HG03066 (cell line): ENCODE results near the gene BET1.

Experiments used
- ATAC-seq: cut with Tn5 transposase; IDR thresholded peaks from one replicate; pipeline ENCODE4 v1.9.1; 2021; ENCODE audit warnings: low read depth; ENCODE audit not compliant: unreplicated experiment

Gene BET1

DNA sequence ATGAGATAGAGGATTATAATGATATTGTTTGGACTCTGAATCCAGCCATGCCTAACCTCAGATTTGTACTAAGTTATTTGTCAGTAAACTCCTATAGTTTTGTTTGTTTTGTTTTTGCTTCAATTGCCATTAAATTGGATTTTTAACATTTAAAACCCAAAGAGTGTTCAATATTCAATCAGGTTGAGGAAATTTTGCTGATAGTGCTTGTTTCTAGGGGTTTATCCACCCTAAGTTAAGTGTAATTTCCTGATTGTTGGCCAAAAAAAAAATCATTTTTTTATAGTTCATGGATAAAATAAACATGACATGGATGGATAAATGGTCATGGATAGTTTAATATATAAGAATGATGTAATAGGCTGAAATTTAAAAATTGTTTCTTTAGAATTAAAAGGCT is 11.4 kb upstream of the BET1 start:
- ATAC-seq: no peak

- ATAC-seq: no peak
Observed at GRCh38 chr7:94012746-94013145, 8.6 kb upstream of the BET1 start.

- ATAC-seq: no peak
Observed at GRCh38 chr7:94011714-94012353, 7.7 kb upstream of the BET1 start.

DNA sequence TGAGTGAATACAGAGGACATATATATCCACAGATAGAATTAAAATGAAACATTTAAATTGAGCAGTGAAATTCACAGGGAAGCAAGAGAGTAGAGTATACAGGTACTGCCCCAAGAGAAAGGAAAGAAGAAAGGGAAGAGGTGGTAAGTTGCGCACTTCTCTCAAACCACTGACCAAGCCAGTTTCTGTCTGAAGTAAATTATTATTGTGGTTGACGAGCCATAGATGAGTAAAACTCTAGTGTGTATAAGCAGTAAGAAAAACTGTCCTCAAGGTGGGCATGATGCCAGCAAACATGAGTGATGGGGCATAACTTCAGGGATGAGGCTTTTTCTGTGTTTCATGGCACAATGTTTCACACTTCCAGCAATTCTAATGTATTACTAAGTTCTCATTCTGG is 4.4 kb upstream of the BET1 start:
- no peak for ATAC-seq

- no peak for ATAC-seq
Observed at GRCh38 chr7:94005753-94006152, 1.6 kb upstream of the BET1 start.

GRCh38 chr7:94003446-94004023 is 620 bp downstream of the BET1 start:
- peak; percentile 25 for ATAC-seq

- ATAC-seq: no peak
Observed at GRCh38 chr7:94001396-94001795, 2.8 kb downstream of the BET1 start.

GRCh38 chr7:93997868-93998267 is 6.3 kb downstream of the BET1 start:
- ATAC-seq: no peak

DNA sequence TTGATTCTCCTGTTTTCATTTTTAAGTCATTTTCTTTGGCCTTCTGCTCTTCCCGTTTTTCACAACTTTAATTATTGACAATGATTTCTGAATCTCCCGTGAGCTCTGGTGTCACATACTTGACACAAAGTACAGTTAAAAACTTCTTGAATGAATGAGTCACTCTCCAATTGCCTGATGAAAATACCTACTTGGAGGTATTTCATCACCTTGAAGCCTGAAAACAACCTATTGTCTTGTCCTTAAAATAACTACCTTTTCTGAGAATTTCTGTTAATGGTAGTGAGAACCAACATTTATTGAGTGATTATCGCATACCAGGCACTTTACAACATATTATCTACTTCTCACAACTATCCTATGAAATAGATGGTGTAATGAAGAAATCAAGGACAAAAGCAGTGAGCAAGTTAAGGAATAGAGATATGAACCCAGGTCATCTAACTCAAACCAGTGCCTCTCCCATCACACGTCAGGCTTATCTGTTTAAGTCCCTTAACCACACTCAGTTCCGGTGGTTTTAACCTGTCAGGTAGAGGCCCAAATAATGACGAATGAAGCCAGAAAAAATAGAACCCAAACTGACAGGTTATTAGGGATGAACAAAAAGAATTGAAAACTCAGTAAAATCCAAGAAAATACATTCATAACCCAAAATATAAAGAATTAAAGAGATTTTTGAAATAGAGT is 11.6 kb downstream of the BET1 start:
- peak; percentile 58 for ATAC-seq

- ATAC-seq: no peak
Observed at GRCh38 chr7:93987297-93987696, 16.9 kb downstream of the BET1 start.

GRCh38 chr7:93985101-93985500 is 19.1 kb downstream of the BET1 start:
- ATAC-seq: no peak

DNA sequence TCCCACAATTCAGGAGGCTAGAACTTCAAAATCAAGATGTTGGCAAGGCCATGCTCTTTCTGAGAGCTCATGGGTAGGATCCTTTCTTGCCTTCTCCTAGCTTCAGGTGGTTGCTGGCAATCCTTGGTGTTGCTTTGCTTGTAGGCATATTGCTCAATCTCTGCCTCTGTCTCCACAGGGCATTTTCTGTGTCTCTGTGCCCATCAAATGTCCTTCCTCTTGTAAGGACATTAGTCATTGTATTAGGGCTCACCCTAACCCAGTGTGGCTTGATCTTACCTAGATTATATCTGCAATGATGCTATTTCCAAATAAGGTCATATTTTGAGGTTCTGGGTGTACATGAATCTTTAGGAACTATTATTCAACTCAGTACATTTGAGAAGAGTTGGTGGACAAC is 20.1 kb downstream of the BET1 start:
- no peak for ATAC-seq

DNA sequence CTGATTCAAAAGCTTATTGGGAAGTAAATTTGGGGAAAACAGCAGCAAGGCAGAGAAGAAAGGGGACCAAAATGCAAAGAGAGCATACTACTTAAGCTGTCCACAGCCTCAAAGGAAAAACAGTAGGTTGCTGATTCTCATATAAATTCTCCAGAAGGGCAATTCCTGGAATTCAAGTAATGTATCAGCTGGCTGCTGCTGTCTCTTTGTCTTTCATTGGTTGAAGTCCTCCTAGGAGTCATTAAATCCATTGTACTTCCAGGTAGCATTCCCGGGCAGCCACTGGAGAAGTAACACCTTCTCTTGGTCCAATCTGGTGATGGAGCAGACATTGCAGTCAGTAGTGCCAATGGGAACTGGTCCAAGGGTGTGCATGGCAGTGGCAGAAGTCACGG is 22.7 kb downstream of the BET1 start:
- ATAC-seq: no peak

DNA sequence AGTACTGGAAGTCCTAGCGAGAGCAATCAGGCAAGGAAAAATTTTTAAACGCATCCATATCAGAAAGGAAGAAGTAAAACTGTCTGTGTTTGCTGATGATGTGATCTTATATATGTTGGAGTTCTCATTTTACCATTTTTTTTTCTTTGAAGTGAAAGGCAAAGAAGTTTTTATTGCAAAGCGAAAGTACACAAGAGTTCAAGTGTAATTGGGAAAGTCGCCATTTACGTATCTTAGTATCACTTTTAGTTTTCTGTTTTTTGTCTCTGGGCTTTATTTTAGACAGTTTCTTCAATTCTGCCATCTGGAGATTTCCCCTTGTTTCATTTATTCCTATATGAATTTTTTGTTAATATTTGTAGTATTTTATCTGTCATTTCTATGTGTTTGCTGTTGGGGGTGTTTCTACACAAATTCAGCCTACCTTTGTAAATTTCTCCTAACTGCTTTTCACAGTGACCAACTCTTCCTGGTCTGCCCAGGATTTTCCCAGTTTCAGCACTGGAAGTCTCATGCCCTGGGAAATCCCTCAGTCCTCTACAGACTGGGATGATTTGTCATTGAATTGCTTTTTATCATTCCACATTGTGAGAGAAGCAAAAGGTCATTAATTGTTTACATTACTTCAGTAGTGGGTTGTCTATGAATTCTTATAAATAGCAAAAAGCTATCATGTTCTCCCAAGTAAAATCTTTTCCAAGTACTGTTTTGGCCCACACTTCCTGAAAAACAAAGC is 23.2 kb downstream of the BET1 start:
- no peak for ATAC-seq

DNA sequence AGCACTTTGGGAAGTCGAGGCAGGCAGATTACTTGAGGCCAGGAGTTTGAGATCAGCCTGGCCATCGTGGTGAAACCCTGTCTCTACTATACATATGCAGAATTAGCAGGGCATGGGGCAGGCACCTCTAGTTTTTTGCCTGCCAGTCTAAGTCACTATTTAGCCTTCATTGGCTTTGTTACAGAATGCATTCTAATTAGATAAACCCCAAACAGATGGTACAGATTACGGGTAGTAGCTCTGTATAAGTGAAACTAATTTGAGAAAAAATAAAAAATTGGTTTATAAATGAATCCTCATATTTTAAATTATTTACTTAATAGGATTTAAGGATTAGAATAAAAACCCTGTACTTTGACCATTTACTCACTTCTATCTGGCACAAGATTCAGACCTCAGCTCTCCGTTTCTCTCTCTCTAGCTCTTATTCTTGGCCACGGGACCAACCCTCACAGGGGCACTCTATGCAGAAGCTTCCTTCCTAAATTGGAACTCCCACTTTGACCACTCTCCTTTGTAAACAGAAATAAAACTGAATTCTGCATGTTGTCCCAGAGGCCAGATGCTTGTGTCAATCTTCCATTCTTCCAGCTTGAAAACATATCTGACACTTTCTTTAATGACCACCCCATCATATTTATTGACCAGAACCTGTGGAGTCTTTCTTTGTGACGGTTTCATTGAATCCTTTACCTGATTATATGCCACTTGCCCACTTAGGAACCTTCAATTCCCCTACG is 26.8 kb downstream of the BET1 start:
- ATAC-seq: no peak

DNA sequence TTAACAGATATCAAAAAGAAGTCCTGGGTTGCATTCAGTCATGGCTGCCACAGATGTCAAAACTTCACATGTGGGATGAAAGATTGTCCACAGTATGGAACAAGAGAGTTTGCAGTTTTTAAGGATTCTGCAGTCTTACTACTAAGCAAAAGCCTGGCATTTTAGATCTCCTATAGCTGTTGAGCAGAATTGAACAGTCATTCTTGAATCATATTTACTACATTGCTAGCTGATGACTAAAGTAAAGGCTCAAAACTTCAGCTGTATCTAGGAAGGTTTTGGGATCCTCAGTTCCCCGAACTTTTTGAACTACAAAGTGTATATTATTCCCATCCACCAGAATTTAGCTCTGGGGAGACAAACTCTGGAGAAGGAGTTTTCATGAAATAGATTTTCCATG is 31.0 kb downstream of the BET1 start:
- ATAC-seq: no peak

DNA sequence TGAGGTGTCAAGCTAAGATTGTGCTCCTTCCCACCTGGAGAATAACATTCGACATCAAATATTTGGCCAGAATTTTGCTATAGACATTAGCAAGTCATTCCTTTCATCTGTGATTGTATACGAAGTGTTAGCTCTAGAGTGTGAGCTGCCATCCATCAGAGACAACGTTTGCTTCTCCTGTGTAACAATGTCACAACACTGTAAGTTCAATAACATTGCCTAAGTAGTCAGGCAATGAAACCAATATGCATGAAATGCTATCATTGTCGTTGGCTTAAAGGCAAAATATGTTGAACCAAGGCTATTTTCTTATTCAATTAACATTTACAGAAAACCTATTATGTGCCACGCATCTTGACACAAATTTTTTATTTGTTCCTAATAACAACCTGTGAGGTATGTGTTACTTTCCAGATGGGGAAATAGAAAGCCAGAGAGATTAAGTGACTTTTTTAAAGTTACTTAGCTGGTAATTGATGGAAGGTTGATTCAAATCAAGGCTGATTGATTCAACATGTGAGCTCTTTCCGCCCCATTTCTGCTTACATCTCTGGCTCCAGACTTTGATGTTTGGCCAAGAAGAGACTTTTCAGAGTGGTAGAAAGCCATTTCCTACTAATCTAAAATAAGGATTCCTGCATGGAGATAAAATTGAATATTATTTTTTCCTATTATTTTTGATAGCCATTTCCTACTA is 32.0 kb downstream of the BET1 start:
- ATAC-seq: no peak

DNA sequence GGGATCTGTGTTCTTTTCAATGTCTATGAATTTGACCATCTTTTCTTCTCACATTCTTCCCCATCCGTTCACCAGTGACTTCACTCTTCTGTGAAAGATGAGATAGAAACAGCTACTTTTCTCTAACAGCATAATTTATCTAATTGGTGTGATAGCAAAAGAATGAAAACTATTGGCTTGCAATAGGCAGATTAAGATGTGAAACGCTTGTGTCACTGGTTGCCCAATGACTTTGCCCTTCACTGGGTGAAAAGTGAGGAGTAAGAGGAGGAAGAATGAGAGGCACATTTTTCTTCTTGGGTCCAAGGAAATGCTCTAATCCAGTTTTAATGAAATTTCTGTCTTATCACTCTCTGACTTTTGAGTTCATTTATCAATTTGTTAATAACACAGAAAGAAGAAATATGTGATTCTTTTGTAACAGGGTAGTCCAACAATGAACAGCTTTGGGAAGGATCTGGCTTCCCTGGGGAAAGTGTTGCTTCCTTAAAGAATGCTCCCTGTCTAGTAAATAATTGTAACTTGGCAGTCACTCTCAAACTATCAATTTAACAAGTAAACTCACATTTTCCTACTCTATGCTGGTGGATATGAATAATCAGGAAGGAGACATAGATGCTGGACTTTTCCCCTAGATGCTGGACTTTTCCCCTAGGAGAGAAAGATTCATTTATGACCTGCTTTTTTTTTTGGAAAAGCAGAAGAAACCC is 35.1 kb downstream of the BET1 start:
- no peak for ATAC-seq

GRCh38 chr7:93964813-93965212 is 39.3 kb downstream of the BET1 start:
- ATAC-seq: no peak

GRCh38 chr7:93964262-93964661 is 39.9 kb downstream of the BET1 start:
- ATAC-seq: no peak
